GM11168 (cell line): ENCODE data around the gene FER1L5.

ENCODE experiments used
- in situ Hi-C: fragments of 300-500 bp; cut with MboI; formaldehyde crosslinking; loops from one replicate; pipeline ENCODE4 v1.12.0; 2022; ENCODE audit warnings: low sequenced_read_pairs; ENCODE audit not compliant: unreplicated experiment

Gene FER1L5

DNA sequence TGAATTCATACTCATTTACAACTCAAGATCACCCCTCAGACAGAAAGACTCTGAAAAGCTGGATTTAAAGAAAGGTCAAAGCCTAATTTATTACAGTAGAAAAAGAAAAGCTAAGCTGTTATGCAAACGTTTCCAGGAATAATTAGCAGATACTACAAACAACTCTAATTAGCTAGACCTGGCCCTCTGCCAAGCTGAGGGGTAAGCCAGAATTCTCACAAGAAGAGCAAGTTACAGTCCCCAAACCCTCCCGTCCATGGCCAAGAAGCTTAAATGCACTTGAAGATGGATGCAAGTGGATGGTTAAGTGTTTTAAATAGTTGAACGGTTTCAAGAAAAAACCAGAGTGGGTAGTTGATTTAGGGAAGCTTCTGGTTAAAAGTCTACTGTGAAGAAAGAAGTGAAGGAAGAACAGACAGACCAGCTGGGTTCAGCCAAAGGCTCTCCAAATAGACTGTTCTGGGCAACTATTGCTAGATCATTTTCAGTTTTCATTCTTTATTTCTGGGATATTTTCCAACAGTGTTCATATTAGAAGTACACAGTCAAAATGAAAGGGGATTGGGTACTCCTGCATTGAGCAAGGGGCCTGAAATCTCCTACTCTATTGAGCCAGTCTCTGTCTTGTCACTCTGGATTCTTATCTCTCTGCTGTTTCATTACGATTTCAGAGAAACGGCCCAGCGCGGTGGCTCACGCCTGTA lies 92.5 kb downstream of the FER1L5 start:
- in situ Hi-C loops = no loop called here

DNA sequence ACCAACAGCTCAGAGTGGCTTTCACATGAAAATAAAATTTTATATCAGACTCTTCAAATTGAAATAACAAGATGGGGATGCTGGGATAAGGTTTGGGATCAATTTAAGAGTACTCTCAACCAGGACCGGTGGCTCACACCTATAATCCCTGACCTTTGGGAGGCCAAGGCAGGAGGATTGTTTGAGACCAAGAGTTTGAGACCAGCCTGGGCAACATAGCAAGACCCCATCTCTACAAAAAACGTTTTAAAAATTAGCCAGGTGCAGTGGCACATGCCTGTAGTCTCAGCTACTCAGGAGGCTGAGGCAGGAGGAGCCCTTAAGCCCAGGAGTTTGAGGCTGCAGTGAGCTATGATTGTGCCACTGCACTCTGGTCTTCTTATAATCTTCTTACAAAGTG lies 94.7 kb downstream of the FER1L5 start:
- in situ Hi-C loops = no loop called here

DNA sequence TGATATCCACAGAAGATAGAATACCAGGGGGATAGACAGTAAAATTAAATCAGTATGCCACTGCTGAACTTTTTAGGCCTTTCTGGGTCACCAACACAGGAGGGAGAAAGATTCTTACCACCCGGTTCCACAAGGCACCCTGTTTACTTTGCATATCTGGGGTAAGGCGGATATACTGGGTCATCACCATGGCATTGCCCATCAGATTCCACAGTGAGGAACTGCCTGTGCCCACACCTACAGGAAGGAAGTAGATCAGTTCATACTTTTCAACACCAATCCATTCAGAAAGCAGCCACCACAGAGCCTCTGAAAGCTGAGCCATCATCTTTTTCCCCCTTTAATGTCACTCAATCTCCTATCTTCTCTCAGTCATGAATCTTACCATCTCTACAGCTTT lies 95.3 kb downstream of the FER1L5 start:
- in situ Hi-C loops = no loop called here

- in situ Hi-C loops = no loop called here
Observed at GRCh38 chr2:96739076-96739632, 96.6 kb downstream of the FER1L5 start.

- in situ Hi-C loops = no loop called here
Observed at GRCh38 chr2:96739633-96740428, 97.3 kb downstream of the FER1L5 start, which contains the start of gene LMAN2L. LMAN2L (minus strand) TSS chr2:96740064; CDS start chr2:96740040, 24 bp downstream.

DNA sequence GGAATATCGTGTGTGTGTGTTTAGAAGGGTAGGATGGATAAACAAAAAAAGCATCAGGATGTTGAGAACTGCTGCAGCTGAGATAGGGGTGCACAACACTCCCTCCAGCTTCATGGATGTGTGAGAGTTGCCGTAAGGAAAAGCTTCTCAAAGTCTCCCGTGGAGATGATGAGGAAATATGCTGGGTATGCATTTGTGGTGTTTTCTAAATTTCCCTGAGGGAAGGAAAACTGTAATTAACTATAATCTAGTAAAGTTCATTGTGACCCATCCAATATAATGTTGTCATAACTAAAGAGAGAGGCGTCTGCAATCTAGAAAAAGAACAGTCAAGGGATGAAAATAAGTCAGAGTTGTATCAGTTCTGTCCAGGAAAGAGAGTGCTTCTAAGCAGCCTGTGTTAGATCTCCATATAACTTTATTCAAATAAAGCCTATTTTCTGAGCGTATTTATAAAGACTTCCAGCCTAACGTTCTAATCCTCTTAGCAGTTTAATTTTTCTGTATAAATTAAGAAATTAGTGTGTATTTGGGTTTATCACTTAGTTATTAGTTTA lies 104.6 kb downstream of the FER1L5 start:
- in situ Hi-C loops = no loop called here

DNA sequence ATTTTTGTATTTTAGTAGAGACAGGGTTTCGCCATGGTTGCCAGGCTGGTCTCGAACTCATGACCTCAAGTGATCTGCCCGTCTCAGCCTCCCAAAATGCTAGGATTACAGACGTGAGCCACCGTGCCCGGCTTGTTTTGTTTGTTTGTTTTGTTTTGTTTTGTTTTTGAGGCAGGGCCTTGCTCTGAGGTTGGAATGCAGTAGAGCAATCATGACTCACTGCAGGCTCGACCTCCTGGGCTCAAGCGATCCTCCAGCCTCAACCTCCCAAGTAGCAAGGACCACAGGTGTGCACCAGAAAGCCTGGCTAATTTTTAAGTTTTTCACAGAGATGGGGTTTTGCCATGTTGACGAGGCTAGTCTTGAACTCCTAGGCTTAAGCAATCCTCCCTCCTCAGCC lies 109.2 kb downstream of the FER1L5 start:
- in situ Hi-C loops = no loop called here

- in situ Hi-C loops = no loop called here
Observed at GRCh38 chr2:96753661-96754282, 111.2 kb downstream of the FER1L5 start.

DNA sequence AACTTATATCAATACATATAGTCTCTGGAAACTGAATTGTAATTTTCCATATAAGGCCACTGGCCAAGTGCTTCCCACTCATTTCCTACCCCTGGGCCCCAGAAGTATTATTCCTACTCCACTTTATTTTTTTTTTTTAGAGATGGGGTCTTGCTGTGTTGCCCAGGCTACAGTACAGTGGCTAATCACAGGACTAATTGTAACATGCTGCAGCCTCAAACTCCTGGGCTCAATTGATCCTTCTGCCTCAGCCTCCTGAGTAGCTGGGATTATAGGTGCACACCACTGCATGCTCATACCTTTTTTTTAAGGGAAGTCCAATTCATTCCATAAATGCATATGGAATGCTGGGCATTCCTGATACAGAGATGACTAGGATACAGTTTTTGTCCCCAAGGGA lies 111.8 kb downstream of the FER1L5 start:
- in situ Hi-C loops = no loop called here
